SU-DHL-6 (cell line): Measurements from ENCODE around the gene NFATC3.

Experiments used
- H2AFZ ChIP-seq: fragments of 200-600 bp; sonication (generic); 2 replicates; pipeline ENCODE4 v1.6.1; 2014; ENCODE audit warnings: low read depth, mild to moderate bottlenecking, moderate library complexity, mixed read lengths, antibody characterized with exemption, low read length; ENCODE audit not compliant: severe bottlenecking
- H3F3A ChIP-seq: fragments of 200-600 bp; shearing (Covaris generic); 2 replicates; pipeline ENCODE4 v1.6.0; 2016; ENCODE audit warnings: antibody characterized with exemption, mild to moderate bottlenecking; ENCODE audit not compliant: insufficient read depth
- H3K27ac ChIP-seq: fragments of 200-600 bp; sonication (generic); 2 replicates; pipeline ENCODE4 v1.5.1; 2016; ENCODE audit warnings: low read depth, mild to moderate bottlenecking, low read length, moderate library complexity, mixed read lengths
- H3K27me3 ChIP-seq: fragments of 200-600 bp; sonication (generic), shearing (Covaris generic); 2 replicates; pipeline ENCODE4 v1.6.0; 2014; ENCODE audit warnings: mild to moderate bottlenecking, low read length
- H3K36me3 ChIP-seq: fragments of 200-600 bp; sonication (generic); 2 replicates; pipeline ENCODE4 v1.6.1; 2014; ENCODE audit warnings: mild to moderate bottlenecking, low read length, mixed read lengths
- H3K4me2 ChIP-seq: fragments of 300-600, 200-600 bp; shearing (Covaris generic), sonication (generic); 2 replicates; pipeline ENCODE4 v1.6.0; 2014; ENCODE audit warnings: low read length, low read depth, mild to moderate bottlenecking; ENCODE audit not compliant: poor library complexity, severe bottlenecking
- H3K4me3 ChIP-seq: fragments of 200-600 bp; sonication (generic); 2 replicates; pipeline ENCODE4 v1.5.1; 2014; ENCODE audit warnings: antibody characterized with exemption, low read length, mild to moderate bottlenecking, mixed read lengths; ENCODE audit not compliant: insufficient read depth, poor library complexity, severe bottlenecking
- H3K79me2 ChIP-seq: fragments of 200-600 bp; sonication (generic); 2 replicates; pipeline ENCODE4 v1.6.1; 2014; ENCODE audit warnings: mild to moderate bottlenecking, low read length, moderate library complexity; ENCODE audit not compliant: insufficient read depth
- H3K9ac ChIP-seq: fragments of 200-600 bp; sonication (generic); 2 replicates; pipeline ENCODE4 v1.7.0; 2014; ENCODE audit warnings: mild to moderate bottlenecking, low read length
- H3K9me2 ChIP-seq: fragments of 200-600 bp; sonication (generic); replicated peaks from 2 replicates; pipeline ENCODE4 v1.6.1; 2014; ENCODE audit warnings: low read length; ENCODE audit not compliant: insufficient read depth
- H3K9me3 ChIP-seq: fragments of 200-600 bp; sonication (generic); 2 replicates; pipeline ENCODE4 v1.6.1; 2014; ENCODE audit warnings: low read length, mixed read lengths; ENCODE audit not compliant: insufficient read depth
- H4K20me1 ChIP-seq: fragments of 200-600 bp; sonication (generic); 2 replicates; pipeline ENCODE4 v1.6.1; 2014; ENCODE audit warnings: low read depth, mild to moderate bottlenecking, antibody characterized with exemption, low read length, moderate library complexity, mixed read lengths
- CTCF ChIP-seq: fragments of 200-600 bp; sonication (generic); IDR thresholded peaks from one replicate; pipeline ENCODE4 v1.5.1; 2017; ENCODE audit warnings: antibody characterized with exemption, mild to moderate bottlenecking, low read length, moderate library complexity; ENCODE audit not compliant: insufficient read depth, poor library complexity, severe bottlenecking
- EZH2phosphoT487 ChIP-seq: fragments of 200-600 bp; sonication (generic), shearing (Covaris generic); conservative IDR thresholded peaks from 2 replicates; pipeline ENCODE4 v1.6.1; 2018; ENCODE audit warnings: mild to moderate bottlenecking, antibody characterized with exemption, low read length, moderate library complexity, mixed read lengths

Gene NFATC3

GRCh38 chr16:68126395-68126794 is 41.2 kb downstream of the NFATC3 start:
- Histone ChIP-seq H3K79me2 (peaks cover 71% of the 10 kb centered on the region), H2AFZ (no peak overlapping the region), H3K9me3 (no peaks in the 10 kb centered on the region), H3K27me3 (no peaks in the 10 kb centered on the region), H3F3A (peaks cover 14% of the 10 kb centered on the region), H3K9ac (no peak overlapping the region), H3K27ac (no peak overlapping the region), H3K9me2 (no peaks in the 10 kb centered on the region), H4K20me1 (peaks cover 6% of the 10 kb centered on the region; the same call in 1 of the 2 replicates), H3K36me3 (peaks cover 11% of the 10 kb centered on the region), H3K4me2 (no peak overlapping the region), H3K4me3 (no peak overlapping the region)
- TF ChIP-seq CTCF (no peak), EZH2phosphoT487 (no peak)

DNA sequence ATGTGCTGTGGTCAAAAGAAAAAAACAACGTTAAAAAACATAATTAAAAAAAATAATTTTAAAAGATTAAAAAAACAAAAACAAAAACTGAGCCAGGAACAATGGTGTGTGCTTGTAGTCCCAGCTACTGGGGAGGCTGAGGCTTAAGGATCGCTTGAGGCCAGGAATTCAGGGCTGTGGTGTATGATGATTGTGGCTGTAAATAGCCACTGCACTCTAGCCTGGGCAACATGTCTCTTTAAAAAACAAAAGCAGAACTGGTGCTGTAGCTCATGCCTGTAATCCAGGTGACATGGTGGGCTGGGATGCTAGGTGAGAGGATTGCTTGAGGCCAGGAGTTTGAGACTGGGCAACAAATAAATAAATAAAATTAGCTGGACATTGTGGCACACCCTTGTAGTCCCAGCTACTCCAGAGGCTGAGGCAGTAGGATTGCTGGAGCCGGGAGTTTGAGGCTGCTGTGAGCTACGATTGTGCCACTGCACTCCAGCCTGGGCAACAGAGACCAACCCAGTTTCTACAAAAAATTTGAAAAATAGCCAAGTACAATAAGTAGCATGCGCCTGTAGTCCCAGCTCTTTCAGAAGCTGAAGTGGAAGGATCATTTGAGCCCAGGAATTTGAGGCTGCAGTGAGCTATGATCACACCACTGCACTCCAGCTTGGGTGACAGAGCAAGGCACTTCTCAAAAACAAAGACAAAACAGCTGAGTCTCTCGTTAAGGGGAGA is 43.6 kb downstream of the NFATC3 start:
- no peak overlapping the region for H3K4me3 ChIP-seq

DNA sequence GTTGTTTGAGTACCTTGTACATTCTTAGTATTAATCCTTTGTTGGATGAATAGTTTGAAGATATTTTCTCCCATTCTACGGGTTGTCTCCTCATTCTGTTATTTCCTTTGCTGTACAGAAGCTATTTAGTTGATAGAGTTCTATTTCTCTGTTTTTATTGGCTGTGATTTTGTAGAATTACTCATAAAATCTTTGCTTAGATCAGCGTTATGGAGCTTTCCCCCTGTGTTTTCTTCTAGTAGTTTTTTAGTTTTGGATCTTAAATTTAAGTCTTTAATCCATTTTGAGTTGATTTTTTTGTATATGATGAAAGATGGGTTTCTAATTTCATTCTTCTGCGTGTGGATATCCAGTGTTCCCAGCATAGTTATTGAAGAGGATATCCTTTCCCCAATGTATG is 45.4 kb downstream of the NFATC3 start:
- H3K9ac ChIP-seq: no peak overlapping the region
- peaks cover 14% of the 10 kb centered on the region for H3F3A ChIP-seq
- H4K20me1 ChIP-seq: peaks cover 6% of the 10 kb centered on the region; the same call in 1 of the 2 replicates
- no peak overlapping the region for H3K4me3 ChIP-seq
- peaks cover 57% of the 10 kb centered on the region for H3K79me2 ChIP-seq
- H3K9me3 ChIP-seq: no peaks in the 10 kb centered on the region
- no peaks in the 10 kb centered on the region for H3K27me3 ChIP-seq
- peaks cover 6% of the 10 kb centered on the region; the same call in 1 of the 2 replicates for H3K36me3 ChIP-seq
- no peak overlapping the region for H3K27ac ChIP-seq
- H3K4me2 ChIP-seq: no peak overlapping the region
- H3K9me2 ChIP-seq: no peaks in the 10 kb centered on the region
- H2AFZ ChIP-seq: no peak overlapping the region
- TF ChIP-seq EZH2phosphoT487: no peak
- no peak for TF ChIP-seq CTCF

More for the DNA sequence above, 43.6 kb downstream of the NFATC3 start:
- H2AFZ ChIP-seq: no peak overlapping the region
- H3K79me2 ChIP-seq: peaks cover 70% of the 10 kb centered on the region
- no peaks in the 10 kb centered on the region for H3K27me3 ChIP-seq
- H3K4me2 ChIP-seq: no peak overlapping the region
- H3F3A ChIP-seq: peaks cover 14% of the 10 kb centered on the region
- no peak overlapping the region for H3K27ac ChIP-seq
- no peak for TF ChIP-seq EZH2phosphoT487
- TF ChIP-seq CTCF: no peak
- H3K36me3 ChIP-seq: peaks cover 11% of the 10 kb centered on the region
- no peaks in the 10 kb centered on the region for H3K9me3 ChIP-seq
- H4K20me1 ChIP-seq: peaks cover 6% of the 10 kb centered on the region; the same call in 1 of the 2 replicates
- H3K9ac ChIP-seq: no peak overlapping the region
- no peaks in the 10 kb centered on the region for H3K9me2 ChIP-seq
